GM18511 (cell line): Measurements from ENCODE around the gene CAMK1.
A peak's percentile ranks its signal among the peaks of the same experiment; 100 is the strongest.

ENCODE experiments used
- ATAC-seq: cut with Tn5 transposase; IDR thresholded peaks from one replicate; pipeline ENCODE4 v1.9.1; 2021; ENCODE audit warnings: mild to moderate bottlenecking, moderate library complexity; ENCODE audit not compliant: unreplicated experiment

The CAMK1 gene

DNA sequence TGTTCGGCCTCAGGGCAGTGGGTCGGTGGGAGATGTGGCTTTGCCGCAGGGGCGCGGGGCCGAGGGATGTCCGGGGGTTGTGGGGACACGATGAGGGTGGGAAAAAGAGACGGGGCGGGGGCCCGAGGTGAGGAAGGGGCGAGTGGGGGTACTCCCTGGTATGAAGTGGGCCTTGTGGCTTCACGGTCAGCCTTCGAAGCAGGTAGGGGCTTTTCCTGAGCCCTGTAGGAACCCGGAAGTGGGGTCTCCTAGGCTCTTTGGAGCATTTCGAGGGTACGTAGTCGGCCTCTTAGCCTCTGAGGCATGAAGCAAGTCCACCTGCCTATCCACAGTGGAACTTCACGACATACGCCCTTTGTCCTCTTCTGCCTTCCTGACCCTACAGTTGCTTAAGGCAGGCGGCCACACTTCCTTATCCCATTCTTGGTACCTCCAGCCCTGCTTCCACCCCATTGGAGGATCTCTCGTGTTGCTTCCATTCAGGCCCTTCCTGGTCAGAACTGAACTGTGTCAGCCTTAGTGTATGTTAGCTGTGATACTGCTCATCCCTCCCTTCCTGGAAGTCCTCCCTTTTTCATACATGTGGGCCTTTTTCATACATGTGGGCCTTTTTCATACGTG, 23.5 kb upstream of the CAMK1 start:
- peak; percentile 7 for ATAC-seq

DNA sequence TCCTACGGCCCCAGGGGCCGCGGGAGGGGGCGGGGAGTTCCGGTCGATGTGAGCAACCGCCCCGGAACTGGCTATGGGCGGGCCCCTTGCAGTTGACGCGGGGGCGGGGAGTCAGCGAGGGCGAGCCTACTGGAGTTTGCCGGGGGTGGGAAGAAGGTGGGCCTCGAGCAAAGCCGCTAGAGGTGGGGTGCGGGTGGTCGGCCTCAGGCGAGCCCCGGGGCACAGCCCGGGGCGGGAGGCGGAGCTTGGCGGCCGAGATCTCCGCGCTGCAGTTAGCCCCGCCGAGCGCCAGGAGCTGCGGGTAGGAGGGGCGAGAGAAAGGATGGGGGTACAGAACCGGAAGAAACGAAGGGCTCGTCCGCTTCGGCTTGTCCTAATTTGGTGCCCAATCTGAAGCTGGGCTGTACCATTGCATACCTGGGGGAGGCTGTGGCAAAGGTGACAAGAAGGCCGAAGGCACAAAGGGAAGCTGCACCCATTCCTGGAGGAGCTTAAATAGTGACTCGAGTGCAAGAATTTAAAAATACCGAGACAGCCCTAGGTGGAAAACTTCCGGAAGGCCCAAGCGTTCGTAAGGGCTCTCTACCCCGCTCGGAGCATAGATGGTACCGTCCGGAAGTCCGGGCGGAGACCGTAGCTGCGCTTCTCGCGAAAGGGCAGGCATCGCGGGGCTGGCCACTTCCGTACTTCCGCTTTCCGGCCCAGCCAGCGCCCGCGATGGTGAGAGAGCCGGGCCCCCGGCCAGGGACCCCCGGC, 22.8 kb upstream of the CAMK1 start, which contains the start of the genes ARPC4 and TADA3:
ARPC4 (plus strand) TSS at position 678 of the 756 bp plus-strand sequence; CDS start at position 718, 40 bp downstream.
TADA3 (minus strand) TSS at position 69 of the 756 bp plus-strand sequence. CDS start 1,007 bp downstream, outside the sequence.
- peak; percentile 87 for ATAC-seq

DNA sequence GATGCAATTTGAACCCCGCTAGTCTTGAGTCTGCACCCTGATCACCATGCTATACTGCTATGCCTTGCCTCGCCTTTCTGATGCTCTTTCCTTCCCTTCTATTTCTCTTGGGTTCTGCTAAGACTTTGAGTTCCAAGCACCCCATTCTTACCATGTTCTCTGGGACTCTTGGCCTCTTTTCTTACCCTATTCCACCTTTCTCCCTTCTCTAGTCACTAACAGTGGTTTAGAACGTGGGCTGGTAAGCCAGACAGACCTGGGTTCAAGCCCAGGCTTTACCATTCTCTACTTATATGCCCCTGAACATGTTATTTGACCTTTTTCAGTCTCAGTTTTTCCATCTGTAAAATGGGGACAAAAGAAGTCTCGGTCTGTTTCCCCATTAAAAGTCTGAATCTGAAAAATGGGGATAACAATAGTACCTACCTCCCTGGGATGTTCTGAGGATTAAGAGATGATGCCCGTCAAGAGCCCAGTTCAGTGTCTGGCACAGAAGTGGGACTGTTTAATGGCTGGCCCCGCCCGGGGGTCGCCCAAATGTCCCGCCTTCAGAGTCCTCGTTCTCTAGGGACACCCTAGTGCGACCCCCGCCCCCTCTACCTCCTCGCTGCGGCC, 22.1 kb upstream of the CAMK1 start:
- ATAC-seq, result no peak

DNA sequence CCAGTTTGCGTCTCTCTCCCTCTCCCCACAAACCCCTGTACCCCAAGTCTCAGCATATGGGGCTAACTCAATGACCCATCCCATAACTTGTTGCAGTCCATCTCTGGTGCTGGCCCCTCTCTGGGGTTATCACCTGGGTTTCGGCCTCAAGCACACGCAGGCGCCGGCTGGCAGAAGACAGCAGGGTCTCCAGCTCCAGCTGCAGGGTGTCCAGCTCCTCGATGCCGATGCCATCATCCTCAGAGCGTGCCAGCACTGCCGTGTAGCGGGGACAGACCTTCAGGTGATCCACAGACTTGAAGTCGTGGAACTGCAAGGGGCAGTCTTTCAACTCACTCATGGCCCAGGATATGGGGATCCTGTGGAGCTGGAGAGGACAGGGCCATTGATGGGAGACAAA, 21.4 kb upstream of the CAMK1 start:
- no peak for ATAC-seq

DNA sequence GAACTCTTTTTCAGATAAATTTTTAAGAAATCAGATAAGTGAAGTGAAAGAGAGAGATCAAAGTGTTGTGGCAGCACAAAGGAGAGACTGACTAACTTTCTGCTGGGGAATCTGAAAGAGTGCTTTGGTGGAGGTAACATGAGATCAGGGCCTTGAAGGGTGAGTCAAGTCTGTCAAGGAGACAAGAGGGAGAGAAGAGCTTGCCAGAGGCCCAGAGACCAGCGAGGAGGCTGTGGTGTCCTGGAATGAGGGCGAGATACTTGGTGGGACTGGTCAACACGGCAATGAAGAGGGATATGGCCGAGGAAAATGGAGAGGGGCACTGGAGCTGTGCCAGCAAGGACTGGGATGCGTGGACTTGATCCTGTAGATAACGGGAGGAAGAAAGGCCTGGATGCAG, 18.0 kb upstream of the CAMK1 start:
- ATAC-seq, result no peak

DNA sequence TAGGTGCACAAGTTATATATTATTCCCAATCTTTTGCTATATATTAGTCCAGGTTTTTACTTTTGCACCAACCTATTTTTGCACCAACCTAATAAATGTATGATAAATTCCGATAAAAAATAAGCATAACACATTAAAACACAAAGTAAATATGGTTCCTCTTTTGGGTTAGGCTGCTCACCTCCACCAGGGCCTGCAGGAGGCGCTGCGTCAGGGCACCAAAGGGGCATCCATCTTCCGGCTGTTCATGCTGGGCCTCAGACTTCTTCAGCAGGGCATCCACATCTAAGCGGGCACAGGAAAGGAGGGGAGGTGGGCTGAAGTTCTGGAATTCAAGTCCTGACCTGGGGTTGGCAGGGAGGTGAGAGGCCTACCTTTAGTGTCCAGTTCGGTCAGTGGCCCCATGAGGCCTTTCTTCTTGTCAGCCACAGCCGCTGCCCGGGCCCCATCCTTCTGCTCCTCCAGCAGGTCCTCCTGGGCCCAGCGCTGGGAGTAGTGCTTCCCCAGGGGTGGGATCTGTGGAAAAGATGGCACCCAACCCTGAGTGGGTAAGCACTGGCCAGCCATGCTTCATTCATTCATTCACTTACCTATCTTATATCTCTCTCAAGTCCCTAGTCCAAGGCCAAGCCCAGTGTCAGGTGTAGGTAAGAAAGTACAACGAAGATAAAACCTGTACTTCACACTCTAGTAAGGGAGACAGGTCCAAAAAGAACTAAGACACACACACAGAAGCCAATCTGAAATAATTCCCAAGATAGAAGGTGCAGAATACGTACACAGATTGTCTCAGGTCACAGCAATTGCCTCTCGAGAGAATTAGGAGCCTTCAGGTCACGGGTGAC, 17.3 kb upstream of the CAMK1 start:
- ATAC-seq, result no peak

DNA sequence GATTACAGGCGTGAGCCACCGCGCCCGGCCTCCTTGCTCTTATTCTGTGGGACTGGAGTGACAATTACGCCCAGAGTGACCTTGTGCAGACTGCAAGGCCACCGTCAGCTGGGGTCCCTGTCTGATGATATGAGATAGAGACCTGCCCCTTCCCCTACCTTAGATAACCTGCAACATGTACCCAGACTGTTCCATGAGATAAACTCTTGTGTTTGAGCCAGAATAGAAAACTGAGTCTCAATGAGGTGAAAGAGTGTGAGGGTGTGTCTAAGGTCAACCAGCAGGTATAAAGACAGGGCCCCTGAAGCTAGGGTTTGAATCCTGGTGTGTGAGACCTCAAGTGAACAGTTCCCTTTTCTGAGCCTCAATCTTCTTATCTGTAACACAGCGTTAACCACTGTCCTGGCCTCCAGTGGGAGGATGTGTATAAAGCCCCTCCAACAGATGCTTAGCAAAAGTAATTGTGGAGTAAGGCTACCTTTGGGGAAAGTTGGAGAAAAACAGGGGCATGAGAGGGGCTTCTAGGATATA, 16.5 kb upstream of the CAMK1 start:
- no peak for ATAC-seq

DNA sequence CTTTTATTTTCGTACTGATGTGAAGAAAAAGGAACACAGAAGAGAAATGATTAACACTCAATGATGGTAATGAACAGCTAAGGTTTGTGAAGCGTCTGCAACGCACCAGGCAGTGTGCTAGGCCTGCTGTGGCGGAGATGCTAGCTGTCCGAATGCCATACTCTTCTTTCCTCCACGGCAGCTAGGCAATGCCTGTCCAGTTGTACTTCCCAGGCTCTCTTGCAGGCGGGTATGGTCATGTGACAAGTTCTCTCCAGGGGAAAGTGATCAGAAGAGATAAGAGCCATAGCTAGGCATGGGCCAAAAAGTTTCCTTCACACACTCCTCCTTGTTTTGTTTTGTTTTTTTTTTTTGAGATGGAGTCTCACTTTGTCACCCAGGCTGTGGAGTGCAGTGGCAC, 15.9 kb upstream of the CAMK1 start:
- no peak for ATAC-seq

DNA sequence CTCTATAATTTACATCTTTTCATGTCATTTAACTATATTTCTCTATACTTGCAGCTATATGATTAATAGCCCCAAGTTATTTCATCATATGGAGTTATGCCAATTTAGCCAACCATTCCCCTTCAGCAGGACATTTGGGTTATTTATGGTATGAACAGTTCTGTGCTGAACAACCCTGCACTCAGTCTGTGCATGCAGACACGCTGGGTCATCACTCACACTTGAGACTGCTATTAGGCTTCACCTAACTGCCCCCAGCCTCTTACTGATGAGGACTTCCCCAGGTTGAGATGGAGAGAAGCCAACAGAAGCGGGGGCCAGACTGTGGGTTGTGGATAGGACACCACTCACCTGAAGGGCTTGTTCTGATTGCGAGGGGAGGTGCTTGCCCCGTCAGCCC, 15.2 kb upstream of the CAMK1 start:
- ATAC-seq, result no peak

DNA sequence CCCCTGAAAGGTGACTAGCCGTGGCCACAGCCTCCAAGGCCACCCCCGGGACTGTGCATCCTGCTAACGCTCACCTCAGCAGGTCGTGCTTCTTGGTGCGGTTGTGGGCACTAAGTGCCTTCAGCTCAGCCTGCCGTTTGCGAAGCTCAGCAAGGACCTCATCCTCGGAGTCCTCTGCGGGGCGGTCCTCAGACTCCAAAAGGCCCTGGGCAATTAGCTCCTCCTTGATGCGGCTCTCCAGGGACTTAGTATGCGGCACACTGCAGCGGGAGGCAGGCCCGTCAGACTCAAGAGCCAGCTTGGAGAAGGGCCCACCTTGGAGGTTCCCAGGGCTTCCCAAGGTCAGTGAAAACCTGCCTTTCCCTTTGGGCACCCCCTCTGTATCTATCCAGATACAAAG, 14.2 kb upstream of the CAMK1 start:
- no peak for ATAC-seq

DNA sequence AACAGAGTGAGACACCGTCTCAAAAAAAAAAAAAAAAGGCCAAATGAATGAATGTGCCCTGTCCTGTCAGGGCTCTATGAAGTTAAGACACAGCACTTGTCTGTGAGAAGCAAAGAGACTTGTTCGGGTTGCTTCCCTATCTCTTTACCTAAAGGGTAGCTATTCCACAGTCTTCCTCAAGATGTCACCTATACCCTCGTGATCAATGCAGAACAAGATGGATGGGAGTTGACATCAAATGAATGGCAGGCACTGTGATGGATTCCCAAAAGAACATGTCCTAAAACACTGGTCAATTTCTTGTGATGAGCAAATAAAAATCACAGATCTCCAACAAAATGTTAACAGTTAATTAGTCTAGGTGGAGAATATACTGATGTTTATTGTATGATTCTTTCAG, 13.0 kb upstream of the CAMK1 start:
- no peak for ATAC-seq

DNA sequence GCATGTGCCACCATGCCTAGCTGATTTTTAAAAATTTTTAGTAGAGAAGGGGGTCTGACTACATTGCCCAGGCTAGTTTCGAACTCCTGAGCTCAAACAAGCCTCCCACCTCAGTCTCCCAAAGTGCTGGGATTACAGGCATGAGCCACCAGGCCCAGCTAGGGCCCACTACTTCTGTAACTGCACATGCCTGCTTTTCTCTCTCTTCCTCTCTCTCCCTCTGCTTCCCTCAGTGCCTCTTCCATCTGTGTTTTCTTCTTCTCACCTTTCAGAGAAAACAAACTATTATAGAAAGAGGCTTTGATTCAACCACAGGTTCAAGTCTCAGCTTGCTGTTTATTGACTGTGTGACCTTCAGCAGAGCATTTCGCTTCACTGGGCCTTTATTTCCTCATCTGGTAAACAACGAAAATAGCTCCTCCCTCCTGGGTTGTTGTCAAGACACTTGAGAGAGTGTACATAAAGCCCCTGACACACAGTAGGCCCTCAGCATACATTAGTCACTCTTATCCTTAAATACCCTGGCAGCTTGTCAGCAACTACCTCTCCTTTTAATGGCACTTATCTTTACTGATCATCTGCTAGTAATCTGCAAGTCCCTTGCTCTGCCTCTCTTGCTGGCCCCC, 12.3 kb upstream of the CAMK1 start:
- ATAC-seq, result no peak

DNA sequence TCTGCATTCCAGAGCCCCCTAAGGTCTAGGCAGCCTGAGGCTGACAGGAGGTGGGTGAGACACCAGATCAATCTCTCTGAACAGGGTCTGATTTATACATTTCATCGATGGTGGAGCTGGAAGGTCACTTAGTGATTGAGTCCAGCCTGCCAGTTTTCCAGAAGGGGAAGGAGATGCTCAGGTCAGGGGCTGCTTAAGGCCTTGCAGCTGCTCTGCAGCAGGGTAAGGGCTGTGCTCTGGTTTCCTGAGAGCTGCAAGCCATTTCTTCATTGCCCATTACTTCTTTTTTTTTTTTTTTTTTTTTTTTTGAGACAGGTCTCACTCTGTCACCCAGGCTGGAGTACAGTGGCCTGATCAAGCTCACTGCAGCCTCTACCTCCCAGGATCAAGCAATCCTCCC, 11.8 kb upstream of the CAMK1 start:
- ATAC-seq, result no peak

DNA sequence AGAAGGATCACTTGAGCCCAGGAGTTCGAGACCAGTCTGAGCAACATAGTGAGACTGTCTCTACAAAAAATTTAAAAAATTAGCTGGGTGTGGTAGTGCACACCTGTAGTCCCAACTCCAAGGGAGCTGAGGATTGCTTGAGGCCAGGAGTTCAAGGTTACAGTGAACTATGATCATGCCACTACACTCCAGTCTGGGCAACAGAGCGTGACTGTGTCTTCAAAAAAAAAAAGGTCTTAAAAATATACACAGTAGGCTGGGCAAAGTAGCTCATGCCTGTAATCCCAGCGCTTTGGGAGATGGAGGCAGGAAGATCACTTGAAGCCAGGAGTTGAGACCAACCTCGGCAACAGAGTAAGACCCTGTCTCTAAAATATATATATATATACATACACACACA, 11.2 kb upstream of the CAMK1 start:
- ATAC-seq, result no peak

DNA sequence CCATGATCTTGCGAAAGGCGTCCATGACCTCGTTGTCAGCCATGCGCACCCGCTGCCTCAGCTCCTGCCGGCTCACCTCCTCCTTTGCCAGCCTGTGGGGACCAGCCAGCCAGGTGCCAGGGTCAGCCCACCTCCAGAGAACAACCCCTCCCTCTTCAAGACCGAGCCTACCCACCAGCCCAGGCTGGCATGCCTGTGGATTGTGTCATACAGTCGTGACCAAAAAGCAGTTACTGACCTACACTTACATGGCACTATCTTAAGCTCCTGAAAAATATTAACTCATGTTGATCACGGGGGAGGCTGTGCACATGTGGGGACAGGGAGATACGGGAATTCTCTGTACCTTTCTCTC, 10.7 kb upstream of the CAMK1 start:
- ATAC-seq, result no peak

DNA sequence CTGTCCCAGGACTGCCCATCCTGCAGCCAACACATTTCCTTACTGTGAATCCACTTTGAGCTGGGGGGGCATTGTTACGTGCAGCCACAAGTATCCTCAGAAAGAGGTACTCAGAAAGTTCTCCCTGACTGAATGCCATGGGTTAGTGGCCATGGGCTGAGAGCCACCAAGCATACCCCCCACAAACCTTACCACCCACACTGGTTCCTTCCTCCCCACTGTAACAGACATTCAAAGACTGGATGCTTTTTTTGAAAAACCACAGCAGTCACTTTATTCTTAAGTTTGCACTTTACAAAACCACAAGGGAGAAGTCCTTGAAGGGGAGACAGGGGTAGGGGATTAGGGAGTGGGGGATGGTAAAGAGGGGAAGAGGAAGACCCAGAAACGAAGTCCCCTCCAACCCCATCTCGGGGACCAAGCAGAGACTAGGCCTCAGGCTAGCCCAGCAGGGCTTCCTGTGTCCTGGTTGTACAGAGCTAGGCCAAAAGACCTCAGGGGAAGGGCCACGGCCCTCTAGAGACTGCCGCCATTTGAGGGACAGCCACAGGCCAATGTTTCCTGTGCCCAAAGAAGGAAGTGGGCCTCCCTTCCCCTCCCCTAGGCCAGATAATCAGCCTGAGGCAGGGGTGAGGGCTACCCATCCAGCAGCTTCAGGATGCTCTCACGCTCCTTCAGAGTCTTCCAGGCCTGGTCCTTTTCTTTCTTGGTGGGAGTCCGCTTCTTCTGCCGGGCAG, 10.1 kb upstream of the CAMK1 start:
- peak; percentile 71 for ATAC-seq

DNA sequence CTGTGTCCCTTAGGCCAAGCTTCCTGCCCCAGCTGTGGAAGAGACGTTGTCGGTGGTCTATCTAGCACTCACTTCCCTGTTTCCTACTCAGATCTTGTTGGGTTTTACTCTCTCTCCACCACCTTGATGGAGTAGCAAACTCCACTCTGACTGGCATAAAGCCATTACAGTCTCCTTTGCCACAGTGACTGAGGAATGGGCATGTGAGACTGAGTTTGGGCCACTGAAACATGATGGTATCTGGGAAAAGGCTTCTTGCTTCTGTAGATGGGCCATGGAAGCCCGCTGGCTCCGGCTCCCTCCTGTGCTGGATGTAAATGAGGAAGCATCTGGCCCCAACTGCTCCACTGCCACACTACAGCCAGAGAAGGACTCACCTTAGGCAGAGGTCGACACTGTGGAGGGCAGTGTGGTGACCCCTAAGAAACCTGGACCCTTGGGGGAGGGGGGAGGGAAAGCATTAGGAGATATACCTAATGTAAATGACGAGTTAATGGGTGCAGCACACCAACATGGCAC, 9.4 kb upstream of the CAMK1 start:
- ATAC-seq, result no peak

DNA sequence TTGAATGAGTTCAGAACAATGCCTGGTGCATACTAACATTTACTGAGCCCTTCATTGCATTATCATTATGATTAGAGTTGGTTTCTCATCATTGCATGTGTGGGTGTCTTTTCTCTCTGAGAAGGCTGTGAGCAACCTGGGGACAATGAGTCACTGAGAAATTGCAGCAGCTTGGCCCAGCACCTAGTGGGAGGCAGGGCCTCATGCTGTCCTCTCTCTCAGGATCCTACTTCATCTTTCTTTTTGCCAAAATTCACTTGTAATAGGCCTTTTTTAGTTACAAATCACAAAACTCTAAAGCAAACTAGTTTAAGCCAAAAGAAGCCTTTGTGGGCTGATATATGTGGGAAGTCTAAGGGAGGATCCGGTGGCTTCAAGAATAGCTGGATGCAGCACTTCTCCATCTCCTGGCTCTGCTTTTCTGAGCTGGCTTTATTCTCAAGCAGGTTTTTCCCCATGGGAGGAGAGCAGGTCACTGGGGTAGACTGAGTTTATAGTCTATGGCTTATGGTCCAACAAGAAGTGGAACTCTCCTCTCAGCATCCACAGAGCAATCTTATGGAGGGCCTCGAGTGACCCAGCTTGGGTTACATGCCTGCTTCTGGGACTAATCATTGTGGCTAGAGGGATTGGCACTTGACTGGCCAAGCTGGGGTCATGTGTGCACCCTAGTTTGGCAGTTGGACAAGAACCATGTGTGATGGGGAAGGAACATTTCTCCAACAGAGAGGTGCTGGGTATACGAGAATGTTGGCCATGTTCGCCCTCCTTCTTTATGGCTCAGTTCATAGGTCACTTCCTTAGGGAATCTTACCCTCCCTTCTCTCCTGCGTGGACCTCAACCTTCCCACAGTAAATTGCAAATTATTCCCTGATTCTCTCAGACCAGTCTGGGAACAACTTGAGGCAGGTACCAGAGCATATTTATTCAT, 8.7 kb upstream of the CAMK1 start:
- ATAC-seq, result no peak

DNA sequence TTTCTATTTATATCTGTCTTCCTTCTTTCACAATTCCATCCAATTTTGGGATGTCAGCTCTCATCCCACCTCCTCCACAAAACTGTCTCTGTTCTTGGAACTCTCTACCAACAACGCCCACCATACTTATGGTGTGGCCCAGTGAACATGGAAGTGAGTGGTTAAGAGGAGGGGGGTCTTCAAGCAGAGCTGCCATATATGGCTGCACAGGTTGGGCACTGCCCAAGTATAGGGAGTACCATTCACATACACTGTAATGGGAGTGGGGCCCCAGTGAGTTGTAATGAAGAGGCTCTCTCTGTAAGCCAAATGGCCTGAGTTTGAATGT, 7.9 kb upstream of the CAMK1 start:
- ATAC-seq, result no peak
